Measurements from ENCODE around the gene VANGL2.

VANGL2 gene

GRCh38 chr1:160459687-160460086 lies 59.3 kb downstream of the VANGL2 start:
- no peak for DNase-seq (ENCODE audit: low spot score)

- no peak for DNase-seq (ENCODE audit: low spot score)
Observed at GRCh38 chr1:160460214-160460642, 59.9 kb downstream of the VANGL2 start.

- no peak for DNase-seq (ENCODE audit: low spot score)
Observed at GRCh38 chr1:160460683-160461287, 60.4 kb downstream of the VANGL2 start.

- no peak for DNase-seq (ENCODE audit: low spot score)
Observed at GRCh38 chr1:160465123-160465522, 64.8 kb downstream of the VANGL2 start.

GRCh38 chr1:160466961-160467360 lies 66.6 kb downstream of the VANGL2 start:
- DNase-seq (ENCODE audit: low spot score): no peak

- no peak for DNase-seq (ENCODE audit: low spot score)
Observed at GRCh38 chr1:160467576-160467975, 67.2 kb downstream of the VANGL2 start.

- no peak for DNase-seq (ENCODE audit: low spot score)
Observed at GRCh38 chr1:160471253-160471652, 70.9 kb downstream of the VANGL2 start.

- DNase-seq (ENCODE audit: low spot score): no peak
Observed at GRCh38 chr1:160472112-160472511, 71.7 kb downstream of the VANGL2 start.

- no peak for DNase-seq (ENCODE audit: low spot score)
Observed at GRCh38 chr1:160474392-160475242, 74.3 kb downstream of the VANGL2 start.

Data from HuH-7.5 (cell line).